WTC11 (cell line): ENCODE data around the gene GNAI3.

Experiments used
- ATF1 ChIP-seq: sonication (generic); formaldehyde crosslinking; IDR thresholded peaks from 2 replicates; pipeline ENCODE4 v1.8.1; 2023; ENCODE audit warnings: mild to moderate bottlenecking, moderate library complexity, missing genetic modification reagents
- ATF6 ChIP-seq: sonication (generic); formaldehyde crosslinking; IDR thresholded peaks from 2 replicates; pipeline ENCODE4 v1.8.1; 2023; ENCODE audit warnings: mild to moderate bottlenecking, missing genetic modification reagents
- CTCF ChIP-seq: fragments of 200-600 bp; IDR thresholded peaks from 2 replicates; pipeline ENCODE4 v1.8.0; 2022; ENCODE audit warnings: antibody characterized with exemption
- GABPB1 ChIP-seq: sonication (generic); formaldehyde crosslinking; IDR thresholded peaks from 2 replicates; pipeline ENCODE4 v1.8.1; 2023; ENCODE audit warnings: mild to moderate bottlenecking, missing genetic modification reagents
- GTF2I ChIP-seq: fragments of 250-450 bp; sonication (Bioruptor Pico); conservative IDR thresholded peaks from 2 replicates; pipeline ENCODE4 v1.4.0; 2021; ENCODE audit warnings: mild to moderate bottlenecking
- JAZF1 ChIP-seq: fragments of 250-450 bp; sonication (Bioruptor Pico); IDR thresholded peaks from 2 replicates; pipeline ENCODE4 v1.9.0; 2021; ENCODE audit warnings: moderate library complexity, mild to moderate bottlenecking, inconsistent platforms
- NFE2L1 ChIP-seq: sonication (generic); formaldehyde crosslinking; IDR thresholded peaks from 2 replicates; pipeline ENCODE4 v1.8.1; 2023; ENCODE audit warnings: missing genetic modification reagents
- NR1H2 ChIP-seq: sonication (generic); formaldehyde crosslinking; IDR thresholded peaks from 2 replicates; pipeline ENCODE4 v1.9.0; 2021; ENCODE audit warnings: mild to moderate bottlenecking, moderate library complexity, missing genetic modification reagents
- ZNF121 ChIP-seq: sonication (generic); formaldehyde crosslinking; IDR thresholded peaks from 2 replicates; pipeline ENCODE4 v1.8.0; 2023; ENCODE audit warnings: missing genetic modification reagents
- ZNF138 ChIP-seq: sonication (generic); formaldehyde crosslinking; conservative IDR thresholded peaks from 2 replicates; pipeline ENCODE4 v1.8.1; 2022; ENCODE audit warnings: mild to moderate bottlenecking, moderate library complexity, missing genetic modification reagents

- peak; percentile 97 for TF ChIP-seq CTCF
- TF ChIP-seq NR1H2 (CRISPR knock-in tag): no peak
- TF ChIP-seq GABPB1 (CRISPR knock-in tag): 0 out of 2 replicates have a peak, but pooled peaks have one; percentile 15
- no peak for TF ChIP-seq ZNF138 (CRISPR knock-in tag)
- no peak for TF ChIP-seq NFE2L1
- TF ChIP-seq GTF2I (CRISPR knock-in tag): no peak
- TF ChIP-seq ZNF121 (CRISPR knock-in tag): no peak
- no peak for TF ChIP-seq ATF1 (CRISPR knock-in tag)
- TF ChIP-seq ATF6: no peak
- no peak for TF ChIP-seq JAZF1
Observed at GRCh38 chr1:109532365-109533136, 15.9 kb upstream of the GNAI3 start.
